CD14-positive monocyte (primary cell): Measurements from ENCODE around the gene NR6A1. TPM values are rescaled to one million over a fixed set of nuclear protein-coding genes. Genes with fewer than 3 reads are reported as not detected.

ENCODE experiments used
- DNase-seq, 3 donors: peaks; one replicate each; pipeline ENCODE4 v3.0.0-alpha.2; 2011 to 2022
- H2AFZ ChIP-seq: 2 replicates; pipeline ENCODE4 v1.6.0; 2012; ENCODE audit warnings: mild to moderate bottlenecking, low read depth, low read length, inconsistent platforms; ENCODE audit not compliant: insufficient read depth, poor library complexity, severe bottlenecking
- H3K27ac ChIP-seq, 2 donors: 1 replicate in 1 of 2; 2 replicates in 1 of 2; pipeline ENCODE4 v1.5.1; 2012 to 2013; ENCODE audit warnings: low read length in 2 of 2, control low read depth in 1 of 2, inconsistent platforms in 1 of 2, low read depth in 1 of 2, mild to moderate bottlenecking in 1 of 2
- H3K27me3 ChIP-seq, 2 donors: one replicate each; pipeline versions ENCODE4 v1.6.0 to v1.6.1; 2011 to 2013; ENCODE audit warnings: low read length in 2 of 2; ENCODE audit not compliant: control insufficient read depth in 2 of 2, insufficient read depth in 2 of 2
- H3K36me3 ChIP-seq, 2 donors: replicated peaks in 1 of 2; 1 replicate in 1 of 2; 2 replicates in 1 of 2; pipeline versions ENCODE4 v1.5.1 to v1.6.1; 2012 to 2013; ENCODE audit warnings: low read length in 2 of 2, control low read depth in 1 of 2, inconsistent platforms in 1 of 2, mild to moderate bottlenecking in 1 of 2; ENCODE audit not compliant: insufficient read depth in 2 of 2, control insufficient read depth in 1 of 2
- H3K4me1 ChIP-seq, 2 donors: 1 replicate in 1 of 2; 2 replicates in 1 of 2; pipeline versions ENCODE4 v1.5.1 to v1.6.1; 2012 to 2013; ENCODE audit warnings: low read length in 2 of 2, control low read depth in 1 of 2, inconsistent platforms in 1 of 2, mild to moderate bottlenecking in 1 of 2, moderate library complexity in 1 of 2; ENCODE audit not compliant: insufficient read depth in 2 of 2, control insufficient read depth in 1 of 2
- H3K4me2 ChIP-seq: replicated peaks from 2 replicates; pipeline ENCODE3; 2012; ENCODE audit warnings: low read length, moderate library complexity, mild to moderate bottlenecking; ENCODE audit not compliant: poor library complexity, severe bottlenecking; ENCODE audit errors: extremely low read depth
- H3K4me3 ChIP-seq, 3 experiments: fragments of 200-600 bp in 1 of 3; sonication (generic) in 1 of 3; replicated peaks in 1 of 3; 1 replicate in 2 of 3; 2 replicates in 1 of 3; pipeline ENCODE4 v1.5.1; 2011 to 2013; ENCODE audit warnings: low read length in 3 of 3, mild to moderate bottlenecking in 3 of 3, control low read depth in 2 of 3, low read depth in 2 of 3, inconsistent platforms in 1 of 3, moderate library complexity in 1 of 3
- H3K79me2 ChIP-seq: 2 replicates; pipeline ENCODE4 v1.6.0; 2012; ENCODE audit warnings: mild to moderate bottlenecking, control low read depth, inconsistent platforms, low read length, moderate library complexity; ENCODE audit not compliant: insufficient read depth
- H3K9ac ChIP-seq: 2 replicates; pipeline ENCODE4 v1.6.0; 2017; ENCODE audit warnings: low read length, mild to moderate bottlenecking; ENCODE audit not compliant: insufficient read depth, poor library complexity, severe bottlenecking
- H3K9me3 ChIP-seq, 2 donors: replicated peaks in 1 of 2; 1 replicate in 1 of 2; 2 replicates in 1 of 2; pipeline versions ENCODE4 v1.5.1 to v1.6.1; 2012 to 2013; ENCODE audit warnings: low read length in 2 of 2, control low read depth in 1 of 2; ENCODE audit not compliant: control insufficient read depth in 1 of 2, insufficient read depth in 1 of 2
- H4K20me1 ChIP-seq: 2 replicates; pipeline ENCODE4 v1.6.0; 2012; ENCODE audit warnings: mild to moderate bottlenecking, low read length, control low read depth, moderate library complexity; ENCODE audit not compliant: insufficient read depth
- H3K27ac Mint-ChIP-seq, 7 donors: one replicate each; pipeline ENCODE4 v1.8.0; 2020; ENCODE audit warnings: mild to moderate bottlenecking in 7 of 7, mixed read lengths in 7 of 7, moderate library complexity in 6 of 7, inconsistent platforms in 2 of 7
- H3K27me3 Mint-ChIP-seq, 3 donors: one replicate each; pipeline ENCODE4 v1.8.0; 2021 to 2022; ENCODE audit warnings: low read depth in 3 of 3, mild to moderate bottlenecking in 3 of 3, mixed read lengths in 3 of 3, moderate library complexity in 3 of 3, inconsistent platforms in 1 of 3
- H3K36me3 Mint-ChIP-seq, 2 donors: one replicate each; pipeline ENCODE4 v1.8.0; 2020; ENCODE audit warnings: mixed read lengths in 2 of 2, inconsistent platforms in 1 of 2, mild to moderate bottlenecking in 1 of 2
- H3K4me1 Mint-ChIP-seq: one replicate; pipeline ENCODE4 v1.8.0; 2020; ENCODE audit warnings: mild to moderate bottlenecking, mixed read lengths
- H3K4me3 Mint-ChIP-seq, 2 donors: one replicate each; pipeline ENCODE4 v1.8.0; 2020; ENCODE audit warnings: mild to moderate bottlenecking in 2 of 2, mixed read lengths in 2 of 2, moderate library complexity in 1 of 2
- H3K9me3 Mint-ChIP-seq, 7 donors: one replicate each; pipeline ENCODE4 v1.8.0; 2020 to 2022; ENCODE audit warnings: mixed read lengths in 7 of 7, mild to moderate bottlenecking in 6 of 7, moderate library complexity in 6 of 7, inconsistent platforms in 2 of 7
- CTCF ChIP-seq: fragments of 200-600 bp; IDR thresholded peaks from one replicate; pipeline ENCODE4 v1.8.0; 2022; ENCODE audit warnings: antibody characterized with exemption, mild to moderate bottlenecking
- WGBS: methylation state at CpG from one replicate; pipeline ENCODE4 v1.1.5; 2013; ENCODE audit warnings: missing lambda C conversion rate; ENCODE audit not compliant: insufficient coverage; 5-methylcytosine and 5-hydroxymethylcytosine counted together
- intact Hi-C, 2 donors: fragments of 100-400 bp; cut with micrococcal nuclease; formaldehyde crosslinking; loops; one replicate each; pipeline versions ENCODE4 v1.15.0 to v1.15.1; 2023
- polyA plus RNA-seq, 3 donors: library from polyadenylated mRNA; depleted of rRNA in 1 of 3; unstranded in 2 of 3; stranded (reverse) in 1 of 3; fragments of 300-500 nt in 2 of 3; fragments of >200 nt in 1 of 3; fragmentation: Illumina TruSeq in 2 of 3; gene quantifications; 1 replicate in 2 of 3; 2 replicates in 1 of 3; pipeline ENCODE4 v1.2.3, GENCODE V29; 2012 to 2021

Gene NR6A1
- polyA plus RNA-seq, 3 donors, result 0.15 to 2.9 (median 0.28) TPM

GRCh38 chr9:124576751-124577150 lies 194.4 kb downstream of the NR6A1 start:
- Histone ChIP-seq H3K27ac (no peak overlapping the region), H3K27me3 (no peaks in the 10 kb centered on the region), H3K4me3 (no peak overlapping the region), H3K4me1 (no peaks in the 10 kb centered on the region), H3K79me2 (no peaks in the 10 kb centered on the region), H2AFZ (no peak overlapping the region), H3K4me2 (no peak overlapping the region), H3K9ac (no peak overlapping the region), H3K36me3 (no peaks in the 10 kb centered on the region), H4K20me1 (peaks cover 3% of the 10 kb centered on the region), H3K9me3 (no peaks in the 10 kb centered on the region)
- Mint-ChIP-seq H3K27me3 (no peaks in the 10 kb centered on the region), H3K27ac (no peak overlapping the region), H3K36me3 (no peaks in the 10 kb centered on the region), H3K4me3 (no peak overlapping the region), H3K4me1 (peaks cover 2% of the 10 kb centered on the region), H3K9me3 (no peaks in the 10 kb centered on the region)
- no CpG with 5 or more reads among the region's 6 CpGs for WGBS
- no peak for DNase-seq
- no peak for TF ChIP-seq CTCF
- intact Hi-C loops, result no loop called here

- 93% methylated on average over 4 of the region's 10 CpGs for WGBS
- Histone ChIP-seq H3K4me2 (no peak overlapping the region), H3K36me3 (no peaks in the 10 kb centered on the region), H4K20me1 (peaks cover 3% of the 10 kb centered on the region), H3K9me3 (no peaks in the 10 kb centered on the region), H3K9ac (no peak overlapping the region), H3K27me3 (no peaks in the 10 kb centered on the region), H3K4me3 (no peak overlapping the region), H3K4me1 (no peaks in the 10 kb centered on the region), H3K27ac (no peak overlapping the region), H2AFZ (no peak overlapping the region), H3K79me2 (no peaks in the 10 kb centered on the region)
- TF ChIP-seq CTCF, result no peak
- peak overlapping the region in 1 of 7 donors; percentile 55 for H3K27ac Mint-ChIP-seq
- no peak overlapping the region for H3K4me3 Mint-ChIP-seq
- no peaks in the 10 kb centered on the region for H3K36me3 Mint-ChIP-seq
- no peak for DNase-seq
- H3K9me3 Mint-ChIP-seq, result no peaks in the 10 kb centered on the region
- intact Hi-C loops, result no loop called here
- H3K4me1 Mint-ChIP-seq, result peaks cover 2% of the 10 kb centered on the region
- no peaks in the 10 kb centered on the region for H3K27me3 Mint-ChIP-seq
These were observed 196.4 kb downstream of the NR6A1 start for GRCh38 chr9:124574534-124575375.
